ENCODE measurements around the gene LRRC8C.

DNA sequence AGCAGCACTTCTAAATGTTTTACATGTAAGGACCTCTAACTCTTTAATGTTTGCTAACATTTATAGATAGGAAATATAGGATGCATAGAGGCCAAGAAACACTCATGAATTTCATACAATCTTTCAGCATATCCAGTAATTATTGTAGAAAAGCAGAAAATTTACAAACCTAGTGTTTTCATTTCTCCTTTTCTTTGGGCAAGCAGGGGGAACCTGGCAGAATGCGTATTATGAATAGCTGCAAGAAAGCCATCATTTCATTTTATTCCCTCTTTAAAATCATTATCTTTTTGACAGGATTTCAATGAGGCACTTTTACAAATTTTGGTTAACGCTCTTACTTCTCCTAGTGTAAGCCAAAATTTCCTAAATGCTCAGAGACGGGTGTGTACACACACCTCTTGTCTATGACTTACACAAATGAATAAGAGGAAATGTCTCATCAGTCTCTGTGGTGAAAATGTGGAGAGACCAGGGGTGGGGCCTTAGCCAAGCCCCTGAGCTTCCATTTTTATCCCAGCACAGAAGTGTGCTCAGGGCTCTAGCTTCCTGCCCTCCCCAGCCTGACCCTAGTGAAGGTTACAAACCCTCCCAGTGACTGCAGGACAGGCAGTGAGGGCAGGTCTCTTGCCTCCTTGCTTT, 91.6 kb downstream of the LRRC8C start:
- TF ChIP-seq, protein P1, sequence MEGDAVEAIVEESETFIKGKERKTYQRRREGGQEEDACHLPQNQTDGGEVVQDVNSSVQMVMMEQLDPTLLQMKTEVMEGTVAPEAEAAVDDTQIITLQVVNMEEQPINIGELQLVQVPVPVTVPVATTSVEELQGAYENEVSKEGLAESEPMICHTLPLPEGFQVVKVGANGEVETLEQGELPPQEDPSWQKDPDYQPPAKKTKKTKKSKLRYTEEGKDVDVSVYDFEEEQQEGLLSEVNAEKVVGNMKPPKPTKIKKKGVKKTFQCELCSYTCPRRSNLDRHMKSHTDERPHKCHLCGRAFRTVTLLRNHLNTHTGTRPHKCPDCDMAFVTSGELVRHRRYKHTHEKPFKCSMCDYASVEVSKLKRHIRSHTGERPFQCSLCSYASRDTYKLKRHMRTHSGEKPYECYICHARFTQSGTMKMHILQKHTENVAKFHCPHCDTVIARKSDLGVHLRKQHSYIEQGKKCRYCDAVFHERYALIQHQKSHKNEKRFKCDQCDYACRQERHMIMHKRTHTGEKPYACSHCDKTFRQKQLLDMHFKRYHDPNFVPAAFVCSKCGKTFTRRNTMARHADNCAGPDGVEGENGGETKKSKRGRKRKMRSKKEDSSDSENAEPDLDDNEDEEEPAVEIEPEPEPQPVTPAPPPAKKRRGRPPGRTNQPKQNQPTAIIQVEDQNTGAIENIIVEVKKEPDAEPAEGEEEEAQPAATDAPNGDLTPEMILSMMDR (IDR thresholded peaks at IDR 0.05; ENCODE audit: insufficient read depth, low read depth, low read length), result no peak
- no peak for TF ChIP-seq EZH2 (IDR thresholded peaks at IDR 0.05; ENCODE audit: insufficient read depth, low read length)

Measured in astrocyte (in vitro differentiated cells and primary cell).